Neural progenitor cell (in vitro differentiated cells): Measurements from ENCODE around the gene PRKAA2.

Source experiments
- CTCF ChIP-seq: fragments of 200-600 bp; sonication (generic); IDR thresholded peaks from 2 replicates; pipeline ENCODE4 v1.5.1; 2017; ENCODE audit warnings: antibody characterized with exemption, mild to moderate bottlenecking
- EZH2 ChIP-seq: fragments of 200-600 bp; sonication (generic); IDR thresholded peaks from 2 replicates; pipeline ENCODE4 v1.6.1; 2017; ENCODE audit warnings: antibody characterized with exemption, mild to moderate bottlenecking, moderate library complexity
- EZH2phosphoT487 ChIP-seq: fragments of 200-600 bp; sonication (generic); IDR thresholded peaks from 2 replicates; pipeline ENCODE4 v1.6.1; 2017; ENCODE audit warnings: antibody characterized with exemption

- TF ChIP-seq CTCF (no peak), EZH2 (no peak), EZH2phosphoT487 (no peak)
Measured at GRCh38 chr1:56658254-56658653, 13.1 kb downstream of the PRKAA2 start.
